Astrocyte (in vitro differentiated cells and primary cell): ENCODE data around the gene KCNK2.

Experiments used
- EZH2 ChIP-seq: IDR thresholded peaks from 2 replicates; pipeline ENCODE4 v1.6.1; 2012; ENCODE audit warnings: mild to moderate bottlenecking, low read length, inconsistent platforms; ENCODE audit not compliant: insufficient read depth
- TF ChIP-seq, protein P1 (sequence below): IDR thresholded peaks from 2 replicates; pipeline ENCODE4 v1.5.1; 2011; ENCODE audit warnings: low read depth, mild to moderate bottlenecking, inconsistent platforms, low read length, moderate library complexity; ENCODE audit not compliant: insufficient read depth

DNA sequence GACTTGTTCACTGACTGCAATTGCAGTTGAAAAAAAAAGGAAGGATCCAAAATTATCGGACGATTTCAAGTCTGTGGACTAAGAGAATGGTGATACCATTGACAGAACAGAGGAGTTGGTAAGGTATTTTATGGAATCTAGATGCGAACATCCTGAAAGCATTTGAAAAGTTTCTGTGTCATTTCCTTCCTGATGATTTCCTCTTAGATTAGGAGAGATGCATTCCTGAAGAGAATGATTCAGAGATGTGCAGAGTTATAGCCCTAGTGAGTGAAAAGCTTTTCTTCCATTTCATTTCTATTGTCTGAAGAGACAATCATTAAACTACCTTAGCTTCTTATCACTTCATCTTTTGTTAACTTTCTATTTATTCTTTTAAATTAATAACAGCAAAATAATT, 200.0 kb downstream of the KCNK2 start:
- TF ChIP-seq, protein P1, sequence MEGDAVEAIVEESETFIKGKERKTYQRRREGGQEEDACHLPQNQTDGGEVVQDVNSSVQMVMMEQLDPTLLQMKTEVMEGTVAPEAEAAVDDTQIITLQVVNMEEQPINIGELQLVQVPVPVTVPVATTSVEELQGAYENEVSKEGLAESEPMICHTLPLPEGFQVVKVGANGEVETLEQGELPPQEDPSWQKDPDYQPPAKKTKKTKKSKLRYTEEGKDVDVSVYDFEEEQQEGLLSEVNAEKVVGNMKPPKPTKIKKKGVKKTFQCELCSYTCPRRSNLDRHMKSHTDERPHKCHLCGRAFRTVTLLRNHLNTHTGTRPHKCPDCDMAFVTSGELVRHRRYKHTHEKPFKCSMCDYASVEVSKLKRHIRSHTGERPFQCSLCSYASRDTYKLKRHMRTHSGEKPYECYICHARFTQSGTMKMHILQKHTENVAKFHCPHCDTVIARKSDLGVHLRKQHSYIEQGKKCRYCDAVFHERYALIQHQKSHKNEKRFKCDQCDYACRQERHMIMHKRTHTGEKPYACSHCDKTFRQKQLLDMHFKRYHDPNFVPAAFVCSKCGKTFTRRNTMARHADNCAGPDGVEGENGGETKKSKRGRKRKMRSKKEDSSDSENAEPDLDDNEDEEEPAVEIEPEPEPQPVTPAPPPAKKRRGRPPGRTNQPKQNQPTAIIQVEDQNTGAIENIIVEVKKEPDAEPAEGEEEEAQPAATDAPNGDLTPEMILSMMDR: no peak
- no peak for TF ChIP-seq EZH2
